GM13976 (cell line): ENCODE data around the gene ZNF555.
A peak's percentile ranks its signal among the peaks of the same experiment; 100 is the strongest.

Experiments used
- DNase-seq: peaks from one replicate; pipeline ENCODE4 v3.0.0; 2012; ENCODE audit warnings: low spot score
- in situ Hi-C: fragments of 300-500 bp; cut with MboI; formaldehyde crosslinking; loops from one replicate; pipeline ENCODE4 v1.12.0; 2022; ENCODE audit warnings: low sequenced_read_pairs, mixed read lengths, inconsistent platforms; ENCODE audit not compliant: unreplicated experiment
- TF ChIP-seq, protein P1 (sequence below): IDR thresholded peaks from 2 replicates; pipeline ENCODE4 v1.5.1; 2012; ENCODE audit warnings: borderline replicate concordance, mild to moderate bottlenecking; ENCODE audit not compliant: insufficient read depth; ENCODE audit errors: extremely low read depth, missing control alignments, control extremely low read depth

The ZNF555 gene

DNA sequence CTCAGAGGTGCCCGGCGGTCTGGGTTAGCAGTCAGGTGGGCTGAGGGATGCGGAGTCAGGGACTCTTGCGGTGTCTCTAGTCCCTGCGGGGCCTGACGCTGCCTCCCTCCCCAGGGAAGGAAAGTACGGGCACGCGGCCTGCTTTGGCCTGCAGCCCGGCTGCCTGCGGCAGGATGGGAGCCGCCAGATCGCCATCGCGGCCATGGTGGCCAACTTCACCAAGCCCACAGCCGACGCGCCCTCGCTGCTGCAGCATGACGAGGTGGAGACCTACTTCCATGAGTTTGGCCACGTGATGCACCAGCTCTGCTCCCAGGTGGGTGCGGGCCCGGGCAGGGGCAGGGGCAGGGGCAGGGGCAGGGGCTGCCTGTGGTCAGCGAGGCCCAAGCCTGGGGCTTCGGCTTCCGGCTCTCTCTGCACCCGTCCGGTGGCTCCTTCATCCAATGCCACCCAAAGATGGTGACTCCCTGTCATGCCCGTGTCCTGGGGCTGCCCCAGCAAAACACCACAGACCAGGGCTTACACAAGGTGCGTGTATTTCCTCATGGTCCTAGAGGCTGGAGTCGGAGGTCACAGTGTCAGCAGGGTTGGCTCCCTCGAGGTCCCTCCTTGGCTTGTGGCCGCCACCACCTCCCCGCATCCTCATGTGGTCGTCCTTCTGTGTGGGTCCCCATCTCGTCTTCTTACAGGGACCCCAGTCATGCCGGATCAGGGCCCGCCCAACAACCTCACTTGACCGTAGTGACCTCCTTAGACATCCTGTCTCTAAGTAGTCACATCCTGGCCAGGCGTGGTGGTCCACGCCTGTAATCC lies 32.9 kb upstream of the ZNF555 start:
- in situ Hi-C loops: no loop called here
- TF ChIP-seq, protein P1, sequence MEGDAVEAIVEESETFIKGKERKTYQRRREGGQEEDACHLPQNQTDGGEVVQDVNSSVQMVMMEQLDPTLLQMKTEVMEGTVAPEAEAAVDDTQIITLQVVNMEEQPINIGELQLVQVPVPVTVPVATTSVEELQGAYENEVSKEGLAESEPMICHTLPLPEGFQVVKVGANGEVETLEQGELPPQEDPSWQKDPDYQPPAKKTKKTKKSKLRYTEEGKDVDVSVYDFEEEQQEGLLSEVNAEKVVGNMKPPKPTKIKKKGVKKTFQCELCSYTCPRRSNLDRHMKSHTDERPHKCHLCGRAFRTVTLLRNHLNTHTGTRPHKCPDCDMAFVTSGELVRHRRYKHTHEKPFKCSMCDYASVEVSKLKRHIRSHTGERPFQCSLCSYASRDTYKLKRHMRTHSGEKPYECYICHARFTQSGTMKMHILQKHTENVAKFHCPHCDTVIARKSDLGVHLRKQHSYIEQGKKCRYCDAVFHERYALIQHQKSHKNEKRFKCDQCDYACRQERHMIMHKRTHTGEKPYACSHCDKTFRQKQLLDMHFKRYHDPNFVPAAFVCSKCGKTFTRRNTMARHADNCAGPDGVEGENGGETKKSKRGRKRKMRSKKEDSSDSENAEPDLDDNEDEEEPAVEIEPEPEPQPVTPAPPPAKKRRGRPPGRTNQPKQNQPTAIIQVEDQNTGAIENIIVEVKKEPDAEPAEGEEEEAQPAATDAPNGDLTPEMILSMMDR: no peak
- no peak for DNase-seq

- in situ Hi-C loops: no loop called here
- TF ChIP-seq, protein P1: no peak
Measured at GRCh38 chr19:2809387-2810140, 31.7 kb upstream of the ZNF555 start.

GRCh38 chr19:2810141-2811091 lies 30.9 kb upstream of the ZNF555 start:
- TF ChIP-seq, protein P1: no peak
- DNase-seq: no peak
- in situ Hi-C loops: no loop called here

More at GRCh38 chr19:2809387-2810140, 31.7 kb upstream of the ZNF555 start:
- DNase-seq: no peak

DNA sequence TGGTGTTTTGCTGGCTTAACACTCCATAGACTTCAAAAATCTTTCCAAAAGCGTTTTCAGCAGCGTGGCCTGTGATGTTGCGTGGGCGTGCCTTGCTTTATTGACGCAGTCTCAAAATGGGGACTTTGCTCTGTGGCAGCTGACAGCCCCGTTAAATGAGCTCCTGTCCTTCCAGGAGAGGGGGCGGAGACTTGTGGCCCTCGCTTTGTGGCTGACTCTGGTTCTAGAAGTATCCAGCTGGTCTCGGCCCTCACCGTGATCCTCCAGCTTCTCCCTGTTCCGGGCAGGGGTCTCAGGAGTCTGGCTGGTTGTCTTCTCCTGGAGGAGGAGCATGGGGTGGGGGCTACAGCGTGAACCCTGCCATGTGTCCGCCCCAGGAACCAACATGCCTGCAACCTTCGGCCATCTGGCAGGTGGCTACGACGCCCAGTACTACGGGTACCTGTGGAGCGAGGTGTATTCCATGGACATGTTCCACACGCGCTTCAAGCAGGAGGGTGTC lies 30.0 kb upstream of the ZNF555 start:
- in situ Hi-C loops: no loop called here
- TF ChIP-seq, protein P1: no peak
- DNase-seq: peak; percentile 28

DNA sequence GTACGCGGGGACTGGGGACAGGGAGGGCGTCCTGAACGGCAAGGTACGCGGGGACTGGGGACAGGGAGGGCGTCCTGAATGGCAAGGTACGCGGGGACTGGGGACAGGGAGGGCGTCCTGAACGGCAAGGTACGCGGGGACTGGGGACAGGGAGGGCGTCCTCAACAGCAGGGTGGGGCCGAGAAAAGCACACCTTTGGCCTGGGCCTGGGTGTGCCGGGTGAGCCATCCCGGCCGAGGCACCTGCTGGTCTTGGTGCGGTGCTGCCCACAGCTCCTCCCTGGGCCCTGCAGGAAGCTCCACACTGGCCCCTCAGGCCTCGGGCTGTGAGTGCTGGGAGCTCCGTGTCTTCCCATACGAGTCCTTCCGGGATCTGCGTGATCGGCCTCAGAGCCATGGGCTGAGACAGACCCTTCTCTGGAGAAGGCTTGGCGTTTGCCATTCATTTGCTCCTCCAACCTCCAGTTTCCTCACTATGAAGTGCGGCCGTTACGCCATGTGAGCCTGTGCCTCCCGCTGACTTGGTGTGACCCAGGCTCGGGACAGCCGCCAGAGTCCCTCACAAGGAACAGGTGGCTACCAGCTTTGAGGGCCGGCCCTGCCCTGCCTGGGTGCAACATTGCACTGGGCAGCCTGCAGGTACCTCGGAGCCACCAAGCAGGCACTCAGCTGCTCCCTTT lies 29.4 kb upstream of the ZNF555 start:
- DNase-seq: no peak
- in situ Hi-C loops: no loop called here
- TF ChIP-seq, protein P1: no peak
